ENCODE results near the gene BROX.

The BROX gene

GRCh38 chr1:222784371-222784770, 72.0 kb downstream of the BROX start:
- no peaks in the 10 kb centered on the region for H3K9me3 ChIP-seq (ENCODE audit: severe bottlenecking)
- H3K27ac ChIP-seq = no peak overlapping the region
- TF ChIP-seq, protein P1, sequence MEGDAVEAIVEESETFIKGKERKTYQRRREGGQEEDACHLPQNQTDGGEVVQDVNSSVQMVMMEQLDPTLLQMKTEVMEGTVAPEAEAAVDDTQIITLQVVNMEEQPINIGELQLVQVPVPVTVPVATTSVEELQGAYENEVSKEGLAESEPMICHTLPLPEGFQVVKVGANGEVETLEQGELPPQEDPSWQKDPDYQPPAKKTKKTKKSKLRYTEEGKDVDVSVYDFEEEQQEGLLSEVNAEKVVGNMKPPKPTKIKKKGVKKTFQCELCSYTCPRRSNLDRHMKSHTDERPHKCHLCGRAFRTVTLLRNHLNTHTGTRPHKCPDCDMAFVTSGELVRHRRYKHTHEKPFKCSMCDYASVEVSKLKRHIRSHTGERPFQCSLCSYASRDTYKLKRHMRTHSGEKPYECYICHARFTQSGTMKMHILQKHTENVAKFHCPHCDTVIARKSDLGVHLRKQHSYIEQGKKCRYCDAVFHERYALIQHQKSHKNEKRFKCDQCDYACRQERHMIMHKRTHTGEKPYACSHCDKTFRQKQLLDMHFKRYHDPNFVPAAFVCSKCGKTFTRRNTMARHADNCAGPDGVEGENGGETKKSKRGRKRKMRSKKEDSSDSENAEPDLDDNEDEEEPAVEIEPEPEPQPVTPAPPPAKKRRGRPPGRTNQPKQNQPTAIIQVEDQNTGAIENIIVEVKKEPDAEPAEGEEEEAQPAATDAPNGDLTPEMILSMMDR (IDR thresholded peaks at IDR 0.05; ENCODE audit: low read depth, low read length) = no peak
- no peaks in the 10 kb centered on the region for H3K27me3 ChIP-seq (ENCODE audit: insufficient read depth, low read depth, severe bottlenecking)
- no peaks in the 10 kb centered on the region for H3K36me3 ChIP-seq
- no peak overlapping the region for H3K4me3 ChIP-seq (ENCODE audit: low read depth, low read length)
- no peak for DNase-seq
